H1 (cell line): Measurements from ENCODE around the gene METTL22. TPM values are rescaled to one million over a fixed set of nuclear protein-coding genes. Genes with fewer than 3 reads are reported as not detected.

Source experiments
- KDM4A ChIP-seq: IDR thresholded peaks from one replicate; pipeline ENCODE4 v1.7.1; 2012; ENCODE audit warnings: low read depth, mild to moderate bottlenecking, moderate library complexity, low read length, inconsistent platforms; ENCODE audit not compliant: severe bottlenecking
- TAF7 ChIP-seq: optimal IDR thresholded peaks from 2 replicates; pipeline ENCODE3; 2011; ENCODE audit warnings: low read depth, mild to moderate bottlenecking, inconsistent platforms, low read length, moderate library complexity, borderline replicate concordance
- polyA plus RNA-seq, 7 experiments: library from polyadenylated mRNA; depleted of rRNA in 3 of 7; stranded (reverse) in 5 of 7; unstranded in 2 of 7; fragments of >200 nt in 5 of 7; fragments of 200-250 nt in 2 of 7; gene quantifications; 1 replicate in 5 of 7; 2 replicates in 1 of 7; 4 replicates in 1 of 7; pipeline versions ENCODE4 v1.2.1 to v1.2.3, GENCODE V29; 2011 to 2013; ENCODE audit warnings: missing spikeins in 2 of 7, mixed read lengths in 2 of 7
- total RNA-seq: library from RNA; stranded (reverse); fragmentation: NEBNext Ultra II Directional; extraction: Animal tissue kit (Norgen Biotek cat#: 25700); gene quantifications from 2 replicates; pipeline ENCODE4 v1.2.1, GENCODE V29; 2021
- TF ChIP-seq, protein P1 (sequence below): fragments of 300-600 bp; sonication (generic); IDR thresholded peaks from 2 replicates; pipeline ENCODE4 v1.7.1; 2012; ENCODE audit warnings: low read length, moderate library complexity, mild to moderate bottlenecking, inconsistent platforms; ENCODE audit not compliant: insufficient replicate concordance
- TF ChIP-seq, protein P2 (sequence below): IDR thresholded peaks from 2 replicates; pipeline ENCODE4 v1.6.1; 2012; ENCODE audit warnings: inconsistent platforms

METTL22 gene
- total and polyA plus RNA-seq, 2 of the 8 experiments (the other 6 are each of a cell fraction or from before 2014, with no cell fraction given): 56.7 to 85.2 TPM

- TF ChIP-seq, protein P1, sequence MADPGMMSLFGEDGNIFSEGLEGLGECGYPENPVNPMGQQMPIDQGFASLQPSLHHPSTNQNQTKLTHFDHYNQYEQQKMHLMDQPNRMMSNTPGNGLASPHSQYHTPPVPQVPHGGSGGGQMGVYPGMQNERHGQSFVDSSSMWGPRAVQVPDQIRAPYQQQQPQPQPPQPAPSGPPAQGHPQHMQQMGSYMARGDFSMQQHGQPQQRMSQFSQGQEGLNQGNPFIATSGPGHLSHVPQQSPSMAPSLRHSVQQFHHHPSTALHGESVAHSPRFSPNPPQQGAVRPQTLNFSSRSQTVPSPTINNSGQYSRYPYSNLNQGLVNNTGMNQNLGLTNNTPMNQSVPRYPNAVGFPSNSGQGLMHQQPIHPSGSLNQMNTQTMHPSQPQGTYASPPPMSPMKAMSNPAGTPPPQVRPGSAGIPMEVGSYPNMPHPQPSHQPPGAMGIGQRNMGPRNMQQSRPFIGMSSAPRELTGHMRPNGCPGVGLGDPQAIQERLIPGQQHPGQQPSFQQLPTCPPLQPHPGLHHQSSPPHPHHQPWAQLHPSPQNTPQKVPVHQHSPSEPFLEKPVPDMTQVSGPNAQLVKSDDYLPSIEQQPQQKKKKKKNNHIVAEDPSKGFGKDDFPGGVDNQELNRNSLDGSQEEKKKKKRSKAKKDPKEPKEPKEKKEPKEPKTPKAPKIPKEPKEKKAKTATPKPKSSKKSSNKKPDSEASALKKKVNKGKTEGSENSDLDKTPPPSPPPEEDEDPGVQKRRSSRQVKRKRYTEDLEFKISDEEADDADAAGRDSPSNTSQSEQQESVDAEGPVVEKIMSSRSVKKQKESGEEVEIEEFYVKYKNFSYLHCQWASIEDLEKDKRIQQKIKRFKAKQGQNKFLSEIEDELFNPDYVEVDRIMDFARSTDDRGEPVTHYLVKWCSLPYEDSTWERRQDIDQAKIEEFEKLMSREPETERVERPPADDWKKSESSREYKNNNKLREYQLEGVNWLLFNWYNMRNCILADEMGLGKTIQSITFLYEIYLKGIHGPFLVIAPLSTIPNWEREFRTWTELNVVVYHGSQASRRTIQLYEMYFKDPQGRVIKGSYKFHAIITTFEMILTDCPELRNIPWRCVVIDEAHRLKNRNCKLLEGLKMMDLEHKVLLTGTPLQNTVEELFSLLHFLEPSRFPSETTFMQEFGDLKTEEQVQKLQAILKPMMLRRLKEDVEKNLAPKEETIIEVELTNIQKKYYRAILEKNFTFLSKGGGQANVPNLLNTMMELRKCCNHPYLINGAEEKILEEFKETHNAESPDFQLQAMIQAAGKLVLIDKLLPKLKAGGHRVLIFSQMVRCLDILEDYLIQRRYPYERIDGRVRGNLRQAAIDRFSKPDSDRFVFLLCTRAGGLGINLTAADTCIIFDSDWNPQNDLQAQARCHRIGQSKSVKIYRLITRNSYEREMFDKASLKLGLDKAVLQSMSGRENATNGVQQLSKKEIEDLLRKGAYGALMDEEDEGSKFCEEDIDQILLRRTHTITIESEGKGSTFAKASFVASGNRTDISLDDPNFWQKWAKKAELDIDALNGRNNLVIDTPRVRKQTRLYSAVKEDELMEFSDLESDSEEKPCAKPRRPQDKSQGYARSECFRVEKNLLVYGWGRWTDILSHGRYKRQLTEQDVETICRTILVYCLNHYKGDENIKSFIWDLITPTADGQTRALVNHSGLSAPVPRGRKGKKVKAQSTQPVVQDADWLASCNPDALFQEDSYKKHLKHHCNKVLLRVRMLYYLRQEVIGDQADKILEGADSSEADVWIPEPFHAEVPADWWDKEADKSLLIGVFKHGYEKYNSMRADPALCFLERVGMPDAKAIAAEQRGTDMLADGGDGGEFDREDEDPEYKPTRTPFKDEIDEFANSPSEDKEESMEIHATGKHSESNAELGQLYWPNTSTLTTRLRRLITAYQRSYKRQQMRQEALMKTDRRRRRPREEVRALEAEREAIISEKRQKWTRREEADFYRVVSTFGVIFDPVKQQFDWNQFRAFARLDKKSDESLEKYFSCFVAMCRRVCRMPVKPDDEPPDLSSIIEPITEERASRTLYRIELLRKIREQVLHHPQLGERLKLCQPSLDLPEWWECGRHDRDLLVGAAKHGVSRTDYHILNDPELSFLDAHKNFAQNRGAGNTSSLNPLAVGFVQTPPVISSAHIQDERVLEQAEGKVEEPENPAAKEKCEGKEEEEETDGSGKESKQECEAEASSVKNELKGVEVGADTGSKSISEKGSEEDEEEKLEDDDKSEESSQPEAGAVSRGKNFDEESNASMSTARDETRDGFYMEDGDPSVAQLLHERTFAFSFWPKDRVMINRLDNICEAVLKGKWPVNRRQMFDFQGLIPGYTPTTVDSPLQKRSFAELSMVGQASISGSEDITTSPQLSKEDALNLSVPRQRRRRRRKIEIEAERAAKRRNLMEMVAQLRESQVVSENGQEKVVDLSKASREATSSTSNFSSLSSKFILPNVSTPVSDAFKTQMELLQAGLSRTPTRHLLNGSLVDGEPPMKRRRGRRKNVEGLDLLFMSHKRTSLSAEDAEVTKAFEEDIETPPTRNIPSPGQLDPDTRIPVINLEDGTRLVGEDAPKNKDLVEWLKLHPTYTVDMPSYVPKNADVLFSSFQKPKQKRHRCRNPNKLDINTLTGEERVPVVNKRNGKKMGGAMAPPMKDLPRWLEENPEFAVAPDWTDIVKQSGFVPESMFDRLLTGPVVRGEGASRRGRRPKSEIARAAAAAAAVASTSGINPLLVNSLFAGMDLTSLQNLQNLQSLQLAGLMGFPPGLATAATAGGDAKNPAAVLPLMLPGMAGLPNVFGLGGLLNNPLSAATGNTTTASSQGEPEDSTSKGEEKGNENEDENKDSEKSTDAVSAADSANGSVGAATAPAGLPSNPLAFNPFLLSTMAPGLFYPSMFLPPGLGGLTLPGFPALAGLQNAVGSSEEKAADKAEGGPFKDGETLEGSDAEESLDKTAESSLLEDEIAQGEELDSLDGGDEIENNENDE: no peak
- TF ChIP-seq KDM4A (no peak), TAF7 (no peak)
- TF ChIP-seq, protein P2, sequence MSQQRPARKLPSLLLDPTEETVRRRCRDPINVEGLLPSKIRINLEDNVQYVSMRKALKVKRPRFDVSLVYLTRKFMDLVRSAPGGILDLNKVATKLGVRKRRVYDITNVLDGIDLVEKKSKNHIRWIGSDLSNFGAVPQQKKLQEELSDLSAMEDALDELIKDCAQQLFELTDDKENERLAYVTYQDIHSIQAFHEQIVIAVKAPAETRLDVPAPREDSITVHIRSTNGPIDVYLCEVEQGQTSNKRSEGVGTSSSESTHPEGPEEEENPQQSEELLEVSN: no peak
Measured at GRCh38 chr16:8600144-8600775, 21.2 kb upstream of the METTL22 start (continued).
